GM20000 (cell line): ENCODE measurements around the gene NANS.

Experiments
- DNase-seq: peaks from one replicate; pipeline ENCODE4 v3.0.0; 2012; ENCODE audit warnings: low spot score
- CTCF ChIP-seq: IDR thresholded peaks from 2 replicates; pipeline ENCODE4 v1.5.1; 2012; ENCODE audit warnings: mild to moderate bottlenecking, control low read depth; ENCODE audit errors: extremely low read depth, missing control alignments

The NANS gene

GRCh38 chr9:98054376-98054951 is 2.1 kb upstream of the NANS start:
- no peak for TF ChIP-seq CTCF
- DNase-seq, result no peak

GRCh38 chr9:98057138-98057799 is 737 bp downstream of the NANS start:
- DNase-seq, result no peak
- TF ChIP-seq CTCF, result no peak

DNA sequence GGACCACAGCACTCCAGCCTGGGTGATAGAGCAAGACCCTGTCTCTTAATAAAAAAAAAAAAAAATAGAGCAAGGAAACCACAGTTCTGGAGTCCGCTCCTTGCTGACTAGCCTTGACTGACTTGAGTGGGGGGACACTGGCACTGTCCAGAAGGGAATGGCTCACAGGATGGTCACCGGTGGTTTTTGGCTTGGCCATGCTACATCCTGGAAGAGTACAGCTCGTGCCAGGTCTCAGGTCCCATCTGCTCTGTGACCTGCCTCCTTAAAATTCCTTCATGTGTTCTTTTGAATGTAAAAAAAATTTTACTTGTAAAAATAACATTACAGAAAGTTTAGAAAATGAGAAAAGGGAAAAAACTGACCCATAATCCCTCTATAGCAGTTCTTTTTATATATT is 5.6 kb downstream of the NANS start:
- TF ChIP-seq CTCF, result no peak
- DNase-seq, result no peak

DNA sequence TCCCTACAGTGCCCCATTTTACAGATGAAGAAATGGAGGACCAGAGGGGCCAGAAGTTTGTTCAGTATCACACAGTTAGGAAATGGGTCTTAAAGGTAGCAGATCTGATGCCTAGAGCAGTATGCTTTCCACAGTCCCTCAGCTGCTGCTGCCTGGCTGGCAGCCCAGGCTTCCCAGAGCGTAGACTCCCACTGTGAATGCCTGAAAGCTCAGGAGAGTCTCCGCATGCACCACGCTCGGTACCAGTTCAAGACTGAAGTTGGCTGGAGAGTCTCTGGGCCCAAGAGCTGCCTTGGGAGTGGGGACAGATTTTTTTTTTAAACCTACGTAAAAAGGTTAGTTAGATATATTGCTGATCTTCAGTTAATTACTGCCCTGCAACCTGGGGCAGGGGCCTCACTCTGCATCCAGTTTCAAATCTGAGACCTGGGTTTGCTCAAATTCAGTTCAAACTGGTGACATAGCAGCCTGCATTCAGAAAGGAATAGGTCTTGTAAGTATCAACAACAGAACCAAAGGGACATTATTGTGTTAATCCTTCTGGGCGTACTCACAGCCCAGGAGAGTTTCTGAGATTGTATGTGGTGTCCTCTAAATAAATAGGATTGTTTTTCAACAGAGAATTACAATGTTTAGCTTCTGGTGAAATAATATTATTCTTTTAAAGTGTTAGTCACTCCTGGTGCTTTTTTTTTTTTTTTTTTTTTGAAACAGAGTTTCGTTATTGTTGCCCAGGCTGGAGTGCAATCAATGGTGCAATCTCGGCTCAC is 8.3 kb downstream of the NANS start:
- TF ChIP-seq CTCF, result no peak
- no peak for DNase-seq

- no peak for TF ChIP-seq CTCF
- no peak for DNase-seq
Observed at GRCh38 chr9:98066235-98066634, 9.7 kb downstream of the NANS start.

DNA sequence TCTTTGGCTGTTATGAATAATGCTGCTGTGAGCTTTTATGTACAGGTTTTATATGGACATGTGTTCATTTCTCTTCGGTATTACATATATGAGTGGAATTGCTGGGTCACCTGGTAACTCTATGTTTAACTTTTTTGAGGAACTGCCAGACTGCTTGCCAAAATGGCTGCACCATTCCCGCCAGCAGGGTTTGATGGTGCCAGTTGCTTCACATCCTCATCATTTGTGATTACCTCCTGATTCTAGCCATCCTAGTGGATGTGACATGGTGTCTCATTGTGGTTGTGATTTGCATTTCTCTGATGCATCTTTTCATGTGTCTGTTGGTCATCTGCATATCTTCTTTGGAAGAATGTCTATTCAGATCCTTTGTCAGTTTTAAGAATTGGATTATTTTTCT is 10.7 kb downstream of the NANS start:
- no peak for TF ChIP-seq CTCF
- DNase-seq, result no peak

- TF ChIP-seq CTCF, result no peak
- no peak for DNase-seq
Observed at GRCh38 chr9:98069551-98069950, 13.0 kb downstream of the NANS start.
